Loucy (cell line): ENCODE data around the gene ARHGEF10L.

Experiments used
- H2AFZ ChIP-seq: fragments of 200-600 bp; sonication (generic); 2 replicates; pipeline ENCODE4 v1.6.0; 2016; ENCODE audit warnings: antibody characterized with exemption, mild to moderate bottlenecking, low read length, moderate library complexity
- H3F3A ChIP-seq: fragments of 200-600 bp; 2 replicates; pipeline ENCODE4 v1.6.0; 2016; ENCODE audit warnings: antibody characterized with exemption, low read depth, mild to moderate bottlenecking
- H3K27me3 ChIP-seq: fragments of 200-600 bp; sonication (generic); 2 replicates; pipeline ENCODE4 v1.6.1; 2014; ENCODE audit warnings: low read length, mild to moderate bottlenecking; ENCODE audit not compliant: insufficient read depth, poor library complexity, severe bottlenecking
- H3K36me3 ChIP-seq: fragments of 200-600 bp; sonication (generic); 2 replicates; pipeline ENCODE4 v1.6.1; 2016; ENCODE audit warnings: low read length; ENCODE audit not compliant: insufficient read depth
- H3K4me1 ChIP-seq: fragments of 200-600 bp; sonication (generic); 2 replicates; pipeline ENCODE4 v1.5.1; 2014; ENCODE audit warnings: low read length, mild to moderate bottlenecking; ENCODE audit not compliant: insufficient read depth, poor library complexity, severe bottlenecking
- H3K4me2 ChIP-seq: fragments of 200-600 bp; sonication (generic); 2 replicates; pipeline ENCODE4 v1.6.0; 2014; ENCODE audit warnings: antibody characterized with exemption, low read length, low read depth, mild to moderate bottlenecking; ENCODE audit not compliant: poor library complexity, severe bottlenecking
- H3K4me3 ChIP-seq: fragments of 200-600 bp; sonication (generic); 2 replicates; pipeline ENCODE4 v1.5.1; 2014; ENCODE audit warnings: low read length, mild to moderate bottlenecking, mixed read lengths; ENCODE audit not compliant: poor library complexity, severe bottlenecking
- H3K79me2 ChIP-seq: fragments of 200-600 bp; sonication (generic); 2 replicates; pipeline ENCODE4 v1.6.1; 2014; ENCODE audit warnings: low read length; ENCODE audit not compliant: insufficient read depth
- H3K9ac ChIP-seq: fragments of 200-600 bp; sonication (generic); 2 replicates; pipeline ENCODE4 v1.6.0; 2014; ENCODE audit warnings: mild to moderate bottlenecking, low read depth, low read length, moderate library complexity; ENCODE audit not compliant: poor library complexity, severe bottlenecking
- H3K9me2 ChIP-seq: fragments of 200-600 bp; sonication (generic); replicated peaks from 2 replicates; pipeline ENCODE4 v1.6.1; 2016; ENCODE audit warnings: low read depth, low read length, mixed read lengths
- H3K9me3 ChIP-seq: fragments of 200-600 bp; sonication (generic); 2 replicates; pipeline ENCODE4 v1.6.1; 2014; ENCODE audit warnings: mild to moderate bottlenecking, antibody characterized with exemption, low read length, low read depth; ENCODE audit not compliant: insufficient read depth
- H4K20me1 ChIP-seq: fragments of 200-600 bp; sonication (generic); 2 replicates; pipeline ENCODE4 v1.6.0; 2014; ENCODE audit warnings: antibody characterized with exemption, low read length, mild to moderate bottlenecking; ENCODE audit not compliant: insufficient read depth, poor library complexity, severe bottlenecking
- EZH2phosphoT487 ChIP-seq: fragments of 200-600 bp; IDR thresholded peaks from 2 replicates; pipeline ENCODE4 v1.6.1; 2018; ENCODE audit warnings: antibody characterized with exemption, mild to moderate bottlenecking, moderate library complexity, borderline replicate concordance
- TF ChIP-seq, protein P1 (sequence below): fragments of 200-600 bp; sonication (generic); conservative IDR thresholded peaks from 2 replicates; pipeline ENCODE4 v1.5.1; 2014; ENCODE audit warnings: mild to moderate bottlenecking, antibody characterized with exemption, low read length

ARHGEF10L gene

DNA sequence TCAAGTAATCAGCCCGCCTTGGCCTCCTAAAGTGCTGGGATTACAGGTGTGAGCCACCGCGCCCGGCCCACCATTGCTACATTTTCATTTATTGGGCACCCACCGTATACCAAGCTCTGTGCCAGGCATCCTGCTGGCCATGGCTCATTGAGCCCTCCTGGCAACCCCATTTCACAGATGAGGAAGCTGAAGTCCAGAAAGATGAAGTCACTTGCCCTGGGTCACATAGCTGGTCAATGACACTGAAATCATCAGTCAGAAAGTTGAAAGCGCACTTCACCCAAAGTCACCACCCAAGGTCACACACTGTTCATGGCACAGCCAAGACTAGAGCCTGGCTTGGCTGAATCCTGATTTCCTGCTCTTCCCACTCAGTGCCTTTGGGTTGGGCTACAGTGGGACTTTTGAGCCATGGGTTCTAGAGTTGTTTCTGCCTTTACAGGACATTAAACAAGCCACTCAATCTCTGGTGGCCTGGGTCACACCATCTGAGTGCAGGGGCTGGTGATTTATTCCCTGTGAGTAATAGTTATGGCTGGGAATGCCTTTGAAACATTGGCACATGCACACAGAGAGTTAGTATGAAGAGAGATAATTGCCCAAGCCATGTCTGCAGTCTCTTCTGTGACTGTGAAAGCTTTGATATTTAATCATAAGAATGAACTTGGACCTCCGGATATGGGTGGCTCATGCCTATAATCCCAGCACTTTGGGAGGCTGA, 16.0 kb upstream of the ARHGEF10L start:
- TF ChIP-seq EZH2phosphoT487 = no peak
- TF ChIP-seq, protein P1, sequence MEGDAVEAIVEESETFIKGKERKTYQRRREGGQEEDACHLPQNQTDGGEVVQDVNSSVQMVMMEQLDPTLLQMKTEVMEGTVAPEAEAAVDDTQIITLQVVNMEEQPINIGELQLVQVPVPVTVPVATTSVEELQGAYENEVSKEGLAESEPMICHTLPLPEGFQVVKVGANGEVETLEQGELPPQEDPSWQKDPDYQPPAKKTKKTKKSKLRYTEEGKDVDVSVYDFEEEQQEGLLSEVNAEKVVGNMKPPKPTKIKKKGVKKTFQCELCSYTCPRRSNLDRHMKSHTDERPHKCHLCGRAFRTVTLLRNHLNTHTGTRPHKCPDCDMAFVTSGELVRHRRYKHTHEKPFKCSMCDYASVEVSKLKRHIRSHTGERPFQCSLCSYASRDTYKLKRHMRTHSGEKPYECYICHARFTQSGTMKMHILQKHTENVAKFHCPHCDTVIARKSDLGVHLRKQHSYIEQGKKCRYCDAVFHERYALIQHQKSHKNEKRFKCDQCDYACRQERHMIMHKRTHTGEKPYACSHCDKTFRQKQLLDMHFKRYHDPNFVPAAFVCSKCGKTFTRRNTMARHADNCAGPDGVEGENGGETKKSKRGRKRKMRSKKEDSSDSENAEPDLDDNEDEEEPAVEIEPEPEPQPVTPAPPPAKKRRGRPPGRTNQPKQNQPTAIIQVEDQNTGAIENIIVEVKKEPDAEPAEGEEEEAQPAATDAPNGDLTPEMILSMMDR = no peak
- Histone ChIP-seq H3K36me3 (no peaks in the 10 kb centered on the region), H4K20me1 (no peaks in the 10 kb centered on the region), H3F3A (no peaks in the 10 kb centered on the region), H3K9ac (no peak overlapping the region), H3K4me1 (no peaks in the 10 kb centered on the region), H3K9me3 (no peaks in the 10 kb centered on the region), H3K4me2 (no peak overlapping the region), H3K4me3 (no peak overlapping the region), H3K9me2 (no peaks in the 10 kb centered on the region), H3K79me2 (no peaks in the 10 kb centered on the region), H2AFZ (no peak overlapping the region), H3K27me3 (no peaks in the 10 kb centered on the region)

DNA sequence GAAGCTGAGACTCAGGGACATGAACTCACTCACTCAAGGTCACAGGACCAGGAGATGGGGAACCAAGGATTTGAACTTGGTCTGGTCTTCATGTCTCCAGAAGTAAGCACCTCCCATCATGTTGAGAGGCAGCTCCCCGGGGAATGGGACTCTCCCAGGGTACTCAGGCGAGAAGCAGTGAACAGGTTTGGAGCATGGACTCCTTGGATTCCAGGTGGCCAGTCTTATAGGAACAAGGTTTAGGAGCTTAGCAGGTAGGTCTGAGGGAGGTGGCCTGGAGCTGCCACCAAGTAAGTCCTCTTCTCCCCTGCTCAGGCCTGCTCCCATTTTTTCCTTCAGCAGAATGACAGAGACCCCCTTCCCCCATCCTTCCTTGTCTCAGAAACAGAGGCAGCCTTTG, 14.9 kb upstream of the ARHGEF10L start:
- H3K4me1 ChIP-seq = no peaks in the 10 kb centered on the region
- no peaks in the 10 kb centered on the region for H3K36me3 ChIP-seq
- no peaks in the 10 kb centered on the region for H3K27me3 ChIP-seq
- no peak overlapping the region for H3K4me3 ChIP-seq
- no peaks in the 10 kb centered on the region for H3K79me2 ChIP-seq
- no peaks in the 10 kb centered on the region for H4K20me1 ChIP-seq
- no peak overlapping the region for H3K9ac ChIP-seq
- H3K9me3 ChIP-seq = no peaks in the 10 kb centered on the region
- no peaks in the 10 kb centered on the region for H3F3A ChIP-seq
- H3K4me2 ChIP-seq = no peak overlapping the region
- no peak overlapping the region for H2AFZ ChIP-seq
- TF ChIP-seq, protein P1 = no peak
- no peak for TF ChIP-seq EZH2phosphoT487
- no peaks in the 10 kb centered on the region for H3K9me2 ChIP-seq

DNA sequence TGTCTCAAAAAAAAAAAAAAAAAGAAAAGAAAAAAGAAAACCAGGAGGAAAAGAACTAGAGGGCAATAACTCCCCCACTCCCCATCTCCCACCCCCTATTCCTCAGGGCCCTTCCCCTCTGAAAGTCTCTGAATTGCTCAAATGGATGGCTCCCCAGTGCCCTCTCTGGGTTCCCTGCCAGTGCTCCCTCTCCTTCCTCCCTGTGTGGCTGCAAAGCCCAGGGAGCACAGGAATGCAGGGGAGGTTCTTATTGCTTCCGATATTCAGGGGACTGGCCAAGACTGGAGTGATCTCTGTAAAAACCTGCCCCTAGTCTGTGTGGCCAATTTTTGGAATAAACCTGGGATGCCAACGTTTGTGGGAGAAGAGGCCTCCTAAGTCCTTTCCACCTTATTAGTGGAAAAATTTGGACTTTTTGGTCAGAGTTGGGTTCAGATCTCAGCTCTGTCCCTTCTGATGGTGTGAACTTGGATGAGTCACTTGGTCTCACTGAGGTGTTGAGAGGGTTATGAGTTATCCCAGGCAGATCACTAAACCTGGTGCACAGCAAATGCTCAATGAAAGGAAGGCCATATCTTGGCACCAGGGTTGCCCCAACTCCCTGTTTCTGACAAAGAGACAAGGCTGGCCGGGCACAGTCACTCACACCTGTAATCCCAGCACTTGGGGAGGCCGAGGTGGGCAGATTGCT, 13.4 kb upstream of the ARHGEF10L start:
- Histone ChIP-seq H4K20me1 (no peaks in the 10 kb centered on the region), H3K4me1 (no peaks in the 10 kb centered on the region), H3K27me3 (no peaks in the 10 kb centered on the region), H3F3A (no peaks in the 10 kb centered on the region), H3K9me2 (no peaks in the 10 kb centered on the region), H2AFZ (no peak overlapping the region), H3K79me2 (no peaks in the 10 kb centered on the region), H3K9me3 (no peaks in the 10 kb centered on the region), H3K4me3 (no peak overlapping the region), H3K36me3 (no peaks in the 10 kb centered on the region), H3K4me2 (no peak overlapping the region), H3K9ac (no peak overlapping the region)
- TF ChIP-seq, protein P1 = no peak
- no peak for TF ChIP-seq EZH2phosphoT487
